ENCODE measurements around the gene TRIM42.

DNA sequence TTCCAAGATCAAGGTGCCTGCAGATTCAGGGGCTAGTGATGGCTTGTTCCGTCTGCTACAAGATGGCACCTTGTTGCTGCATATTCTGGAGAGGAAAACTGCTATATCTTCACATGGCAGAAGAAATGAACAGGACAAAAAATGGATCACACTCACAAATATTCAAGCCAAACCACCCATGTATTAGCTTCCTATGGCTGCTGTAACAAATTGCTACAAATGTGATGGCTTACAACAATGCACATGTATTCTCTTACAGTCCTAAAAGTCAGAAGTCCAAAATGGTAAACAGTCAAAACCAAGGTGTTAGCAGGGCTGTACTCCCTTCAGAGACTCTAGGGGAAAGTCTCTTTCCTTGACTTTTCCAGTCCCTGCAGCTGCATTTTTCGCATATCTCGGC is 55.8 kb downstream of the TRIM42 start:
- TF ChIP-seq POLR2A (IDR thresholded peaks at IDR 0.05), result no peak
- TF ChIP-seq, protein P1, sequence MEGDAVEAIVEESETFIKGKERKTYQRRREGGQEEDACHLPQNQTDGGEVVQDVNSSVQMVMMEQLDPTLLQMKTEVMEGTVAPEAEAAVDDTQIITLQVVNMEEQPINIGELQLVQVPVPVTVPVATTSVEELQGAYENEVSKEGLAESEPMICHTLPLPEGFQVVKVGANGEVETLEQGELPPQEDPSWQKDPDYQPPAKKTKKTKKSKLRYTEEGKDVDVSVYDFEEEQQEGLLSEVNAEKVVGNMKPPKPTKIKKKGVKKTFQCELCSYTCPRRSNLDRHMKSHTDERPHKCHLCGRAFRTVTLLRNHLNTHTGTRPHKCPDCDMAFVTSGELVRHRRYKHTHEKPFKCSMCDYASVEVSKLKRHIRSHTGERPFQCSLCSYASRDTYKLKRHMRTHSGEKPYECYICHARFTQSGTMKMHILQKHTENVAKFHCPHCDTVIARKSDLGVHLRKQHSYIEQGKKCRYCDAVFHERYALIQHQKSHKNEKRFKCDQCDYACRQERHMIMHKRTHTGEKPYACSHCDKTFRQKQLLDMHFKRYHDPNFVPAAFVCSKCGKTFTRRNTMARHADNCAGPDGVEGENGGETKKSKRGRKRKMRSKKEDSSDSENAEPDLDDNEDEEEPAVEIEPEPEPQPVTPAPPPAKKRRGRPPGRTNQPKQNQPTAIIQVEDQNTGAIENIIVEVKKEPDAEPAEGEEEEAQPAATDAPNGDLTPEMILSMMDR (IDR thresholded peaks at IDR 0.05), result no peak

All from Peyer's patch (tissue), 4 donors.